DOHH2 (cell line): ENCODE measurements around the gene IGF1R.

Experiments
- EZH2phosphoT487 ChIP-seq: fragments of 200-600 bp; sonication (generic); IDR thresholded peaks from 2 replicates; pipeline ENCODE4 v1.6.1; 2017; ENCODE audit warnings: borderline replicate concordance, mild to moderate bottlenecking, antibody characterized with exemption, low read length, moderate library complexity, mixed read lengths
- TF ChIP-seq, protein P1 (sequence below): fragments of 200-600 bp; sonication (generic); IDR thresholded peaks from one replicate; pipeline ENCODE4 v1.5.1; 2014; ENCODE audit warnings: antibody characterized with exemption, mild to moderate bottlenecking, low read depth, low read length; ENCODE audit not compliant: poor library complexity, severe bottlenecking

DNA sequence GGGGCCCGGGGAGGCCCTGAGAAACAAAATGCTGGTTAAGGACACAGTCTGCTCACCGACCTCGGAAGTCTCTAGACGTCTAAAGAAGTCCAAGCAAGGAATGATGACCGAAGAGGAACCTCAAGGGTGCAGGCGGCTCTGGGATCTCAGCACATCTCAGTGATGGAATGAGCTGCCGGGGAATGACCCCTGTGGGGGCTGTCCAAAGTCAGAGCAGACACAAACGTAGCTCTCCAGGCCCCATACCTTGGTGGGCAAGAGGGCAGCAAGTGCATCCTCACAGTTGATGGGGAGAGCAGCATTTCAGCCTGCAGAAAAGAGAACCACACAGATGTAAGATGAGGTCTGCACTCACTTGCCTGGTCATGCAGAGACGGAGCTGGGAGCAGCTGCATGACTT lies 129.1 kb downstream of the IGF1R start:
- TF ChIP-seq, protein P1, sequence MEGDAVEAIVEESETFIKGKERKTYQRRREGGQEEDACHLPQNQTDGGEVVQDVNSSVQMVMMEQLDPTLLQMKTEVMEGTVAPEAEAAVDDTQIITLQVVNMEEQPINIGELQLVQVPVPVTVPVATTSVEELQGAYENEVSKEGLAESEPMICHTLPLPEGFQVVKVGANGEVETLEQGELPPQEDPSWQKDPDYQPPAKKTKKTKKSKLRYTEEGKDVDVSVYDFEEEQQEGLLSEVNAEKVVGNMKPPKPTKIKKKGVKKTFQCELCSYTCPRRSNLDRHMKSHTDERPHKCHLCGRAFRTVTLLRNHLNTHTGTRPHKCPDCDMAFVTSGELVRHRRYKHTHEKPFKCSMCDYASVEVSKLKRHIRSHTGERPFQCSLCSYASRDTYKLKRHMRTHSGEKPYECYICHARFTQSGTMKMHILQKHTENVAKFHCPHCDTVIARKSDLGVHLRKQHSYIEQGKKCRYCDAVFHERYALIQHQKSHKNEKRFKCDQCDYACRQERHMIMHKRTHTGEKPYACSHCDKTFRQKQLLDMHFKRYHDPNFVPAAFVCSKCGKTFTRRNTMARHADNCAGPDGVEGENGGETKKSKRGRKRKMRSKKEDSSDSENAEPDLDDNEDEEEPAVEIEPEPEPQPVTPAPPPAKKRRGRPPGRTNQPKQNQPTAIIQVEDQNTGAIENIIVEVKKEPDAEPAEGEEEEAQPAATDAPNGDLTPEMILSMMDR: no peak
- no peak for TF ChIP-seq EZH2phosphoT487
